Epithelial cell of prostate (primary cell): Measurements from ENCODE around the gene RADIL.
"Not testable (repeated sequence)": the region's sequence is repeated elsewhere in the genome, so short reads cannot be mapped to it uniquely, and the experiment has no call there.

ENCODE experiments used
- DNase-seq: peaks from one replicate; pipeline ENCODE4 v3.0.0-alpha.2; 2011; ENCODE audit warnings: low read depth, low spot score
- H3K27ac ChIP-seq: fragments of 450-650 bp; 2 replicates; pipeline ENCODE4 v1.5.1; 2017; ENCODE audit warnings: mild to moderate bottlenecking

Gene RADIL

GRCh38 chr7:4816419-4817080, 67.0 kb downstream of the RADIL start:
- DNase-seq: no peak
- no peak overlapping the region for H3K27ac ChIP-seq

DNA sequence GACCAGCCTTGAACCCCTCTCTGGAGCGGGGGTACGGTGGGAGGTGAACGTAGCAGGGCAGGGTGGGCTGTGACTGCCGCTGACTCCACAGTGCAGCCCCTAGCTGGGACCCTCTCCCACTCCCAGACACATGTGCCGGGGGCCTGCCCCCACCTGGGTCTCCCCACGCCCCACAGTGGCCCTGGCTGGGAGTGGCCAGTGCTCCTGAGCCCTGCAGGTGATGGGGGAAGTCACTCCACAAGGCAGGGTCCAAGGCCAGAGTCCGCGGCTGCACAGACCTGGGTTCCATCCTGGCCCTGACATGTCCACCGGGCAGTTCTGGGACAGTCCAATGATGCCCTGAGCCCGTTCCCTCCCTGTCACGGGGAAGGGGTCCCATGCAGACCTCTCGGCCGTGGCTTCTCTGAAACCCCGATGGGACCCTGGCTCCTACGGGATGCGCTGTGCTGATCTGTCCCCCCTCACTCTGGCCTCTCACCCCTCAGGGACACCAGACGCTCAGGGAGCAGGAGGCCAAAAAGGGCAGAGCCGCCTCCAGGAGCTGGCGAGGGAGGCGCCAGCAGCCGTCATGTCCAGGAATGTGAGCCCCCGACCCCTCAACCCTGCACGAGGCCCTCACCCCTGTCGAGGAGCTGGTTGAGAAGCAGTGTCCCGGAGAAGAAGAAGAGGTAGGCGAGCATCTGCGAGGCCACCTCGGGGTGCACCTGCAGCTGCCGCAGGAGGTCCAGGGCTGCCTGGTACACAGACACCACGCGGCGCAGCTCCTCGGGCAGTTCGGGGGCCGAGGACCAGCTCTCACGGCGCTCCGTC, 67.7 kb downstream of the RADIL start:
- DNase-seq: no peak
- no peak overlapping the region for H3K27ac ChIP-seq

DNA sequence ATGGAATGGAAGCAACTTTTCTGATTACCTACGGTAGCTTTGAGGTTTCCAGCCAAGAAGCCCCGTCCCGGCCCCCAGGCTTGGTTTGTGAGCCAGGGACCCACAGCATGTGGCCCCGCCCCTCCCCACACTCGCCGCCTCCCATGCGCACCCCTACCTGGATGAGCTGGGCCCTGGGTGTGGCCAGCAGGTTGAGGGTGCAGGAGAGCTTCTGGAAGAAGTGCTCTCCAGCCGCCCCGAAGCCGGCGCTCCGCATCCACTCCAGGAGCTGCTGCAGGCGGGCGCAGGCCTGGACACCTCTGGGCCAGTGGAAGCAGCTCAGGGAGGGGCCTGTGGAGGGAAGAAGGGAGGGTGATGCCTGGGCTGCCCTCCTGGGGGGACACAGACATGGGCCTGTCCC, 68.4 kb downstream of the RADIL start:
- DNase-seq: no peak
- H3K27ac ChIP-seq: no peak overlapping the region

DNA sequence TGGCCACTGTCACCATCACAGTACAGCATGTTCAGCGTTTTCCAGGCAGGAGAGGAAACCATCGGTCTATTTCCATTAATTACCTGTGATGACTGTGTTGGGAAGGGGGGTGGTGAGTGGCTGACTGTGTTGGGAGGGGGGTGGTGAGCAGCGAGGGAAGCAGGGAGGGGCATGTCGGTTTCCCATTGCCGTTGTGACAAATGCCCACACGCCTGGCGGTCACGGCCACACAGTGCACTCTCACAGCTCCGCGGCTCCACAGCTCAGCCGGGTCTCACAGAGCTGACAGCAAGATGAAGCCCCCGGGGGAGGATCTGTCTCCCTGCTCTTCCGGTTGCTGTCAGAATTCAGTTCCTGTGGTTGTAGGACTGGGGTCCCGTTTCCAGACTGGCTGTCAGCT, 69.1 kb downstream of the RADIL start:
- H3K27ac ChIP-seq: no peak overlapping the region

GRCh38 chr7:4809666-4810065, 73.8 kb downstream of the RADIL start:
- no peak for DNase-seq
- no peak overlapping the region for H3K27ac ChIP-seq

More for the DNA sequence above, 69.1 kb downstream of the RADIL start:
- DNase-seq: no peak

GRCh38 chr7:4809091-4809591, 74.4 kb downstream of the RADIL start:
- H3K27ac ChIP-seq: no peak overlapping the region
- DNase-seq: no peak

DNA sequence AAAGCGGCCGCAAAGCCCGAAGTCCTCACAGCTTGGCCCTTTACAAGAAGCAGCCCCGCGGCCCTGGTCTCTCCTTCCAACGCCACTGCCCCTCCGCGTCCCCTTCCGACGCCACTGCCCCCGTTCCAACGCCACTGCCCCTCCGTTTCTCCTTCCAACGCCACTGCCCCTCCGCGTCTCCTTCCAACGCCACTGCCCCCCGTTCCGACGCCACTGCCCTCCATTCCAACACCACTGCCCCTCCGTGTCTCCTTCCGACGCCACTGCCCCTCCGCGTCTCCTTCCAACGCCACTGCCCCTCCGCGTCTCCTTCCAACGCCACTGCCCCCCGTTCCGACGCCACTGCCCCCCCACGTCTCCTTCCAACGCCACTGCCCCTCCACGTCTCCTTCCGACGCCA, 75.0 kb downstream of the RADIL start:
- no peak overlapping the region for H3K27ac ChIP-seq
- DNase-seq: no peak

DNA sequence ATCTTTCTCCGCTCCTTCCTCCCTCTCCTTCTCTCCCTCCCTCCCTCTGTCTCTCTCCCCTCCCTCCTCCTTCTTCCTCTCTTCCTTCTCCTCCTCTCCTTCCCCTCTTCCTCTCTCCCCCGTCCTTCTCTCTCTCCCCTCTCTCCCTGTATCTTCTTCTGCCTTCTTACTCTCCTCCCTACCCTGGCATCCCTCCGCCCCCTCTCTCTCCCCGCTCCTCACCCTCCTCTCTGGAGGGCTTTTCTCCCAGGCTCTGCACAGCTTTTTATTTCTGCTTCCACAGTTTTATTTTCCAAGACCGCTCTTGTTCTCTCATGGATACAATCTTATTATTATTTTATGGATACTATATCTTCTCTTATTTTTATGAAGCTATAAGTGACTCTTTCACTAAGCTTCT, 75.5 kb downstream of the RADIL start:
- no peak for DNase-seq
- H3K27ac ChIP-seq: no peak overlapping the region

DNA sequence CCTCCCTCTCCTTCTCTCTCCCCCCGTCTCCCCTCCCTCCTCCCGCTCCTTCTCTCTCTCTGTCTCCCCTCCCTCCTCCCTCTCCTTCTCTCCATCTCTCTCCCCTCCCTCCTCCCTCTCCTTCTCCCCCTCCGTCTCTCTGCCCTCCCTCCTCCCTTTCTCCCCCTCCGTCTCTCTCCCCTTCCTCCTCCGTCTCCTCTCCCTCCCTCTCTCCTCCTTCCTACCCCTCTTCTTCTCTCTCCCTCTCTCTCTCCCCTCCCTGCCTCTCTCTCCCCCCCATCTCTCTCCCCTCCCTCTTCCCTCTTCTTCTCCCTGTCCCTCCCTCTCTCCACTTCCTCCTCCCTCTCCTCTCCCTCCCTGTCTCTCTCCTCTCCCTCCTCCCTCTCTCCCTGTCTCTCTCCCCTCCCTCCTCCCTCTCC, 75.9 kb downstream of the RADIL start:
- no peak overlapping the region for H3K27ac ChIP-seq

DNA sequence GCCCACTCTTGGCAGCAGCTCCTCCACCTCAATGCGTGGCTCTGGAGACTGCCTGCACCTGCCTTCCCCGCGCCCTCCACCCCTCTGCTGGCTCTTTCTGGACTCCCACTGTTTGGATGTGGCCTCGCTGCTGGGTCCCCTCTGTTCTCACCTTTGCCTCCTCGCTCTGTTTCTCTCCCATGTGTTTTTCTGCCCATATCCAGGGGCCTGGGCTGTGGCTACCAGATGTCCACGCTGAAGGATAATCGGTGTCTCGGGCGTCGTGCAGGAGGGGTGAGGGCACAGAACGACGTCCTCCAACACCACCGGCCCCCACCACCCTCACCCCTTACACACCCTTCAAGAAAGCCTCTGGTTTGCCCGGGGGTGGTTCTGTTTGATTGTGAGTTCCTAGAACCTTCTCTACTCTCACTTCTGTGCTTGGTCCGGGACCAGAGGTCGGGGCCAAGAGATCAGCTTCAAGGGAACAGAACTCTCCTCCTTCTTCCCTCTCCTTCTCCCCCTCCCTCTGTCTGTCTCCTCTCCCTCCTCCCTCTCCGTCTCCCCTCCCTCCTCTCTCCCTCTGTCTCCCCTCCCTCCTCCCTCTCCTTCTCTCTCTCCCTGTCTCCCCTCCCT, 76.4 kb downstream of the RADIL start:
- DNase-seq: no peak
- H3K27ac ChIP-seq: no peak overlapping the region

More for the DNA sequence above, 75.9 kb downstream of the RADIL start:
- DNase-seq: no peak

DNA sequence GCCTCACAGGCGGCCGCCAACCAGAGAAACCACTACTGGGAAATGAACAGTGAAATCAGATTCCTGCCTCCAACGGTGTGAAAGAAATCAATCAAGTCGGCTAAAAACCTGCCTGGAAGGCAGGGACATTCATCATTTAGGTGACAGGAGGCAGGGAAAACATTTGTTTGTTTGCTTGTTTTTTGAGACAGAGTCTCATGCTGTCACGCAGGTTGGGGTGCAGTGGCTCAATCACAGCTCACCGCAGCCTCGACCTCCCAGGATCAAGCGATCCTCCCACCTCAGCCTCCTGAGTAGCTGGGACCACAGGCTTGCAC, 77.6 kb downstream of the RADIL start:
- no peak for DNase-seq
- H3K27ac ChIP-seq: no peak overlapping the region

DNA sequence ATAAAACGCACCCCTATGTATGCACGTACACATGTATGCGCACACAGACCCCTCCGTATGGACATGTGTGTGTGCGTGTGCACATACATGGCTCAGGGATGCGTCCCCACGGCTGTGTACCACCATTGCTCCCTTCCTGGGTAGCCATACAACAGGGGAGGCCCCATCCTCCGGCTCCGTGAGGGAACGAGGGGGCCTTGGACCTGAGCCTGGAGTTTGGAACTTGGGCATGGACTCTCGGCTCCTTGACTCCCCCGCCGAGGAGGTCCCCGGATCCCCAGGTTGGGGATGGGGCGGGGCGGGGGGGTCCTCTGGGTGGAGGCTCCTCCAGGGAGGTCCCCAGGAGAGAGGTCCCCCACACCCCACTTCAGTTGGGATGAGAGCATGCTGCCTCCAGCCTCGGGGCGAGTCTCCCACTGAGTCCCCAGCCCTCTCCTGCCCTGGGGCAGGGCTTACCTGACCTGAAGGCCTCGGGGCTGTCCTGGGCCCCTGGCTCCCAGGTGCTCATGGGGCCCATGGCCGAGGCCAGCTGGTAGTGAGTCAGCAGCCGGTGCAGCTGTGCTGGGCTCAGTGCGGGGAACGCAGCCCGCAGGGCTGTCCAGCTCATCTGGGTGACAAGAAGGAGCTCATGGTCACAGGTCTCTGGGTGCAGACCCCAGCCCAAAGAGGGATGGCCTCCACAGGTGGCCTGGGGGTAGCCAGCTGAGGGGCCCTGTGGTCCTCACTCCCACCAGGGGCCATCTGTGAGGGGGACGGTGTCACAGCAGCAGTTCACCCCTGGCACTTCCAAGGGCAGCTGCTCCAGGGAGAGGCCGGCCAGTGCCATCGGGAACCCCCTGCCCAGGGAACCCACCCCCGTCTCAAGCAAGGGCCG, 78.2 kb downstream of the RADIL start:
- H3K27ac ChIP-seq: no peak overlapping the region
- DNase-seq: no peak

DNA sequence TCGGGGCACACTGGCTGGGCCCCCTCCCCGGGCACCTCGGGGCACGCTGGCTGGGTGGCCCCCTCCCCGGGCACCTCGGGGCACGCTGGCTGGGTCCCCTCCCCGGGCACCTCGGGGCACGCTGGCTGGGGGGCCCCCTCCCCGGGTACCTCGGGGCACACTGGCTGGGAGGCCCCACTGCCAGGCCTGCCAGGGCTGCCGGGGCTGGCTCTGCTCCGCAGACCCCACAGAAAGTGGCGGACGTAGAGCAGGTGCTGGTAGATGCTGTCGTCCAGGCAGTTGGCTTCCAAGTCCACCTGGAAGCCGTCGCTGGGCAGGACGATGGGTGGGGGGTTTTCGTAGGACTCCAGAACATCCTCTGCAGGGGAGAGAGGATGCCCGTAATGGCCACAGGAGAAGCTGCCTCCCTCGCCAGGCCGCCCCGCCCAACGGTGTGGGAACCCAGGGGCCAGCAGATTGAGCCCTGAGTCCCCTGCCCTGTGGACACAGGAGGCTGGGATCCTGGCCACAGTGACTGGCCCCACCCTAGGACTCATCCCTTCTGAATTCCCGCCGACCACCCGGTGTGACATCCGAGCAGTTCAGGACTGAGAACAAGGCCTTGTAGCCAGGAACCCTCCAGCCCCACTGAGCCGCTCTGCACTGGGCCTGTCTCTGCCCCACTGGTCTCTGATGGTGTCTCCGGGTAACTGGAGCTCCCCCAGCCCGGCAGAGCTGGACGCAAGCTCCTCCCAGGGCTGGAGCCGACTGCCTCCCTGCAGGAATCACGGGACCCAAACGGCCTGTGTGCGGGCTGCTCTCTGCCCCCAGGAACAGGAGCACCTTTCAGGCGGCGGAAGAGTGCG, 79.9 kb downstream of the RADIL start:
- no peak for DNase-seq
- H3K27ac ChIP-seq: no peak overlapping the region

DNA sequence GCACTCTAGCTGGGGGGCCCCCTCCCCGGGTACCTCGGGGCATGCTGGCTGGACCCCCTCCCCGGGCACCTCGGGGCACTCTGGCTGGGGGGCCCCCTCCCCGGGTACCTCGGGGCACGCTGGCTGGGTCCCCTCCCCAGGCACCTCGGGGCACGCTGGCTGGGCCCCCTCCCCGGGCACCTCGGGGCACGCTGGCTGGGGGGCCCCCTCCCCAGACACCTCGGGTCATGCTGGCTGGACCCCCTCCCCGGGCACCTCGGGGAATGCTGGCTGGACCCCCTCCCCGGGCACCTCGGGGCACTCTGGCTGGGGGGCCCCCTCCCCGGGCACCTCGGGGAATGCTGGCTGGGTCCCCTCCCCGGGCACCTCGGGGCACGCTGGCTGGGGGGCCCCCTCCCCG, 80.9 kb downstream of the RADIL start:
- not testable (repeated sequence) for H3K27ac ChIP-seq, DNase-seq

GRCh38 chr7:4801839-4802231, 81.7 kb downstream of the RADIL start:
- no peak for DNase-seq
- H3K27ac ChIP-seq: no peak overlapping the region

GRCh38 chr7:4800926-4801838, 82.3 kb downstream of the RADIL start:
- no peak overlapping the region for H3K27ac ChIP-seq

DNA sequence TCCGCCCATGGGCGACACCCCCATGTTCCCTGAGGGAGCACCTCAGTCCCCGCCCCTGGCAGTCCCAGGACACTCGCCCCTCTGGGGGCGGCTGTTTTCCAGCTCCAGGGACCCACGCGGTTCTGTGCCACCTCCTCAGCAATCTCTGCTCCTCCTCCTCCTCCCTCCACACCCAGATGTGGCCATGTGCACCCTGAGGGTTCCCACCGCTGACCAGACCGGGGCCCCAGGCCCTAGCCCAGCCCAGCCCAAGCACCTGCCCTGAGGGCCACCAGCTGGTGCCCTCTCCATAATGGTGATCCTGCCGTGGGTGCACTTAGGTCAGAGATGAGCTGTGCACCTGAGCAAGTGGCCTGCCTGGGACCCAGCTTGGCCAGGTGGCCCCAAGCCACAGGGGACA, 83.0 kb downstream of the RADIL start:
- no peak overlapping the region for H3K27ac ChIP-seq
- DNase-seq: no peak

More at GRCh38 chr7:4800926-4801838, 82.3 kb downstream of the RADIL start:
- DNase-seq: no peak

GRCh38 chr7:4799508-4800268, 83.8 kb downstream of the RADIL start:
- DNase-seq: no peak
- H3K27ac ChIP-seq: no peak overlapping the region
